SH-SY5Y (cell line): ENCODE results near the gene GALM.

Source experiments
- GATA2 ChIP-seq: IDR thresholded peaks from 2 replicates; pipeline ENCODE4 v1.6.1; 2011; ENCODE audit warnings: mild to moderate bottlenecking, low read depth, low read length
- GATA3 ChIP-seq: IDR thresholded peaks from 2 replicates; pipeline ENCODE4 v1.6.1; 2011; ENCODE audit warnings: low read depth, mild to moderate bottlenecking, low read length, moderate library complexity

DNA sequence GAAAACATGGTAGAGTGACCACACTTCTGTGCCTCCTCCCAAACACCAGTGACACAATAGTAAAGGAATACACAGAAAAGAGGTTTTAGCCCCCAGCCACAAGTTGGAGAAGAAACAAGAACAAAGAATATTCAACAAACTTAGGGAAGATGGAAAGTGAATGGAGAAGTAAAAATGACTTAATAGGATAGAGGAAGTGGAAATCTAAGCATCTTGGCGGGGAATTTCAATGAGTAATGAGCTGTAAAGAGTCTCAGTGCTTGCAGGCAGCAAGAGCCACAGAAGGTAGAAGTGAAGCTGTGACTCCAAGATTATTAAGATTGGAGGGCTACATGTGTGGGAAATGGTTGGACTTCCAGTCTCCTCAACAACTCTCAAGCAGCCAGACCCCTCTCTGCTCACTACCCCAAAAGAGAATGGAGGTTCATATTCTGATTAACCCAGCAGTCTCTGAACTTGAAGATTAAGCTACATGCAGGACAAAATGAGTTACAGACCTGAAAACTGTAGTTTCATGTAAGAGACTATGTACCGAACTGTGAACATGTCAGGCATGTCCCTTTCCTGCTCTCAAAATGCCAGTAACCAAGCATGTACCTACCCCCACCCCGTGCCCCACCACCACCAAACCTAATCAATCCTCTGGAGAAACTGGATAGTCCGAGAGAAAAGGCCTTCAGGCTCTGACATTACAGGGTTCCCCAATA lies 46.3 kb upstream of the GALM start:
- TF ChIP-seq GATA3 (no peak), GATA2 (no peak)
